Ishikawa (cell line): ENCODE measurements around the gene USP2.

Source experiments
- CEBPB ChIP-seq: IDR thresholded peaks from 2 replicates; pipeline ENCODE4 v1.6.1; 2012
- CREB1 ChIP-seq: IDR thresholded peaks from 2 replicates; pipeline ENCODE4 v1.6.1; 2012; ENCODE audit warnings: low read depth
- EGR1 ChIP-seq: IDR thresholded peaks from 2 replicates; pipeline ENCODE4 v1.6.1; 2012
- EP300 ChIP-seq: IDR thresholded peaks from 2 replicates; pipeline ENCODE4 v1.6.1; 2012; ENCODE audit warnings: borderline replicate concordance
- FOXM1 ChIP-seq: IDR thresholded peaks from 2 replicates; pipeline ENCODE4 v1.6.1; 2012; ENCODE audit warnings: low read depth, borderline replicate concordance
- NFIC ChIP-seq: IDR thresholded peaks from 2 replicates; pipeline ENCODE4 v1.6.1; 2012
- RAD21 ChIP-seq: IDR thresholded peaks from 2 replicates; pipeline ENCODE4 v1.6.1; 2012; ENCODE audit warnings: low read depth
- TAF1 ChIP-seq: IDR thresholded peaks from 2 replicates; pipeline ENCODE4 v1.6.1; 2012; ENCODE audit warnings: low read depth, mild to moderate bottlenecking
- TCF12 ChIP-seq: IDR thresholded peaks from 2 replicates; pipeline ENCODE4 v1.6.1; 2012; ENCODE audit warnings: low read depth
- TEAD4 ChIP-seq: IDR thresholded peaks from 2 replicates; pipeline ENCODE4 v1.6.1; 2012
- YY1 ChIP-seq: IDR thresholded peaks from 2 replicates; pipeline ENCODE4 v1.6.1; 2012; ENCODE audit warnings: low read depth
- ZBTB7A ChIP-seq: IDR thresholded peaks from 2 replicates; pipeline ENCODE4 v1.6.1; 2012; ENCODE audit warnings: low read depth
- TF ChIP-seq, protein P1 (sequence below): IDR thresholded peaks from 2 replicates; pipeline ENCODE4 v1.6.1; 2012
- TF ChIP-seq, protein P2 (sequence below): IDR thresholded peaks from 2 replicates; pipeline ENCODE4 v1.6.1; 2012
- TF ChIP-seq, protein P3 (sequence below): IDR thresholded peaks from 2 replicates; pipeline ENCODE4 v1.6.1; 2012; ENCODE audit warnings: low read depth, mild to moderate bottlenecking

Gene USP2

DNA sequence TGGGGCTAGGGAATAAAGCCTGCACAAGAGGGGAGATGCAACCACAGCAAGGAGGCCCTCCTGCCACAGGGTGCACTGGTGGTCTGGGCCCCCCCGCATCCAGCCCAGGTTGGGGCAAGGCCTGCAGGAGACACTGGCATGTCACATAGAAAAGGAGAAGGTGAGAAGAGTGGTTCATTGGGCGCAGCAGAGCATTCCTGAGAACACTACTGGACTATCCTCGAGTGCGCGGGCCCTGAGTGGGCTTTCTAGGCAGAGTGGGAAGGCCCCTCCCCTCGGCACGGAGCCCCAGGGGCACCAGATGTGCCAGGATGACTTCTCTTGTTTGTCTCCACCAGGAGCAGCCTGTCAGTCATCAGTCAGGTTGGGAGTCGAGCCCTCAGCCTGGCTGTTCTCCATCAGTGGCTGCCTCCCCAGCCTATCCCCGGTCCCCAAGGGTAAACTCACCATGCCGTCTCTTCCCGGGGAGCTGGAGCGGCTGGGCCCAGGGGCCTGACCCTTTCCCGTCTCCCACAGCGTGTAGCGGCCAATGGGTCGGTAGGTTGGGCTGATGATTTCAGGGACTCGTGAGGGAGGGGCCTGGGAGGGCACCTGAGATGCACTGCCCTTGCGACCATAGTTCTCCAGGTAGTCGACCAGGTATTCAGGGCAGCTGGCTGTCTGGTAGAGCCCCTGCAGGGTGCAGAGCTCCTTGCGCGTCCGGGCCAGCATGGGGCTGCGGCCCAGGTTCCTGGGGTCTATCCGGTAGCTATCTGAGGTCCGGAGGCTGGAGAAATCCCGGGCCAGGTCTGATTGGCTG lies 9.0 kb downstream of the USP2 start:
- TF ChIP-seq NFIC (no peak), ZBTB7A (no peak)

DNA sequence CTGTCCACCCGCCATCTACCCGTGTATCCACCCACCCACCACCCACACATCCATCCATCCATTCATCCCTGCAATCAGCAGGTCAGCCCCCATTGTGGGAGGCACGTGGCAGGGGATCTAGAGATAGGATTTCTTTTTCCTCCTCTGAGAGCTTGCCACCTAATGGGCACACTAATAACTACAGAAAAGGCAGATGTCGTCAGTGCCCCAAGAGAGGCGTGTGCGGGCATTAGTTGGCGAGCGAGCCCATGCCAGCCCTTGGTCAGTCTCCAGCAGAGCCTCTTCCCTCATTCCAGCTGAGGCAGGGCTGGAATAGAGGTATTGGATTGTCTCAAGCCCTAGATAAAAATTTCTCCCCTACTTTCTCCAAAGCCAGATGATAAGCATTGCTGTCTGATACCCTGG lies 9.7 kb downstream of the USP2 start:
- TF ChIP-seq FOXM1 (no peak), EGR1 (peak; percentile 84), NFIC (0 out of 2 replicates have a peak, but pooled peaks have one; percentile 24), CEBPB (no peak), TEAD4 (peak; percentile 30; the same call in 1 of the 2 replicates), RAD21 (peak; percentile 41)
- TF ChIP-seq, protein P1, sequence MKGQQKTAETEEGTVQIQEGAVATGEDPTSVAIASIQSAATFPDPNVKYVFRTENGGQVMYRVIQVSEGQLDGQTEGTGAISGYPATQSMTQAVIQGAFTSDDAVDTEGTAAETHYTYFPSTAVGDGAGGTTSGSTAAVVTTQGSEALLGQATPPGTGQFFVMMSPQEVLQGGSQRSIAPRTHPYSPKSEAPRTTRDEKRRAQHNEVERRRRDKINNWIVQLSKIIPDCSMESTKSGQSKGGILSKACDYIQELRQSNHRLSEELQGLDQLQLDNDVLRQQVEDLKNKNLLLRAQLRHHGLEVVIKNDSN, result peak; percentile 67
- TF ChIP-seq, protein P2, sequence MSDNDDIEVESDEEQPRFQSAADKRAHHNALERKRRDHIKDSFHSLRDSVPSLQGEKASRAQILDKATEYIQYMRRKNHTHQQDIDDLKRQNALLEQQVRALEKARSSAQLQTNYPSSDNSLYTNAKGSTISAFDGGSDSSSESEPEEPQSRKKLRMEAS, result peak; percentile 84
- TF ChIP-seq, protein P3, sequence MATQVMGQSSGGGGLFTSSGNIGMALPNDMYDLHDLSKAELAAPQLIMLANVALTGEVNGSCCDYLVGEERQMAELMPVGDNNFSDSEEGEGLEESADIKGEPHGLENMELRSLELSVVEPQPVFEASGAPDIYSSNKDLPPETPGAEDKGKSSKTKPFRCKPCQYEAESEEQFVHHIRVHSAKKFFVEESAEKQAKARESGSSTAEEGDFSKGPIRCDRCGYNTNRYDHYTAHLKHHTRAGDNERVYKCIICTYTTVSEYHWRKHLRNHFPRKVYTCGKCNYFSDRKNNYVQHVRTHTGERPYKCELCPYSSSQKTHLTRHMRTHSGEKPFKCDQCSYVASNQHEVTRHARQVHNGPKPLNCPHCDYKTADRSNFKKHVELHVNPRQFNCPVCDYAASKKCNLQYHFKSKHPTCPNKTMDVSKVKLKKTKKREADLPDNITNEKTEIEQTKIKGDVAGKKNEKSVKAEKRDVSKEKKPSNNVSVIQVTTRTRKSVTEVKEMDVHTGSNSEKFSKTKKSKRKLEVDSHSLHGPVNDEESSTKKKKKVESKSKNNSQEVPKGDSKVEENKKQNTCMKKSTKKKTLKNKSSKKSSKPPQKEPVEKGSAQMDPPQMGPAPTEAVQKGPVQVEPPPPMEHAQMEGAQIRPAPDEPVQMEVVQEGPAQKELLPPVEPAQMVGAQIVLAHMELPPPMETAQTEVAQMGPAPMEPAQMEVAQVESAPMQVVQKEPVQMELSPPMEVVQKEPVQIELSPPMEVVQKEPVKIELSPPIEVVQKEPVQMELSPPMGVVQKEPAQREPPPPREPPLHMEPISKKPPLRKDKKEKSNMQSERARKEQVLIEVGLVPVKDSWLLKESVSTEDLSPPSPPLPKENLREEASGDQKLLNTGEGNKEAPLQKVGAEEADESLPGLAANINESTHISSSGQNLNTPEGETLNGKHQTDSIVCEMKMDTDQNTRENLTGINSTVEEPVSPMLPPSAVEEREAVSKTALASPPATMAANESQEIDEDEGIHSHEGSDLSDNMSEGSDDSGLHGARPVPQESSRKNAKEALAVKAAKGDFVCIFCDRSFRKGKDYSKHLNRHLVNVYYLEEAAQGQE, result no peak

DNA sequence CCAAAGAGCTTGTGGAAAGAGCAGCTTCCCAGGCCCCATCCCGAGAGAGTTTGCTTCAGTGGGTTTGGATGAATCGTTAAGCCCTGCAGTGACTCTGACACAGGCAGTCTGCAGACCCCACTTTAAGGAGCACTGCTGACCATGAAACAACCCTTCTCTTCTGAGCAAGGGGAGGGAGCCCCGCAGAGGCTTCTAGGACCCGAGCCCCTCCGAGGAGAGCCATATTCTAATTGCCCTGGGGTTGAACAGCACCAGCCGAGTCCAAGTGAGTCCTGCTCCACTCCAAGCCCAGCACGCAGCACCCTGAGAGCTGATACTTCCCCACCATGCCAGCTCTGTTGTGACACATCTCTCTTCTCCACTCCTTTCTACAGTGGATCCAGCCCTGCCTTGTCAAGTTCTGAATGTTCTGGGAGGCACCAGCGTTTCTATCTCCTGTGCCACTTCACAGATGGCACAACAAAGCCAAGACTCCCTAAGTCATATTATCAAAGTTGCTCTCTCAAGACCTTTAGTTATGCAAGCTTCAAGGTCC lies 10.4 kb downstream of the USP2 start:
- no peak for TF ChIP-seq RAD21
- no peak for TF ChIP-seq NFIC
- TF ChIP-seq EP300, result no peak
- no peak for TF ChIP-seq FOXM1
- TF ChIP-seq EGR1, result no peak

DNA sequence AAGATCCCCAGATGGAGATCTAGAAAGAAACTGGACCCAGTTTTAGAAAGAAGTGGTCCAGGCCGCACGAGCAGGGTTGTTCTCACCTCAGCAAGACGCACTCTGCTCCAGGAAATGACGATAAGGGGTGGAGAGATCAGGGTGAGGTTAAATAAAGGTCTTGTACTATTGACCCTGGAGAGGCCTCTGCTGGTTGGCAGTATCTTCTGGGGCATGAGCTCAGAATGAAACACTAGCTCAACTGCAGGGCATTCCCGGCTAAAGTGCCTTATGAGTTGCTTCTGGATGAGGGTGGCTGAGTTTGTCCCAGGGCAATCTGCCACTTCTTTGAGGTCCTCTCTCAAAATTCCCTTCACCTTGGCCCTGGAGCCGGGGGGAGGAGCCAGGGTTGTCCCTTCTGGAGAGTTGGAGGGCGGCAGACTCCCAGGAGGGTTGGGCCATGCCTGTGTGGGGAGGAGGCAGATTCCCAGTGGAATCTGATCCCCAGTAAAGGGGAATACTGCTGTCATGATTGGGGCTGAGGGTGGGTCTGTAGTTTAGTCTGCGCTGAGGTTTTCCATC lies 10.9 kb downstream of the USP2 start:
- TF ChIP-seq FOXM1 (no peak), RAD21 (no peak), EP300 (no peak), TEAD4 (no peak), CREB1 (no peak), TAF1 (no peak), ZBTB7A (no peak), YY1 (no peak), CEBPB (no peak), EGR1 (no peak), NFIC (no peak), TCF12 (no peak)
- TF ChIP-seq, protein P3, result no peak
- TF ChIP-seq, protein P2, result no peak
- TF ChIP-seq, protein P1, result no peak

DNA sequence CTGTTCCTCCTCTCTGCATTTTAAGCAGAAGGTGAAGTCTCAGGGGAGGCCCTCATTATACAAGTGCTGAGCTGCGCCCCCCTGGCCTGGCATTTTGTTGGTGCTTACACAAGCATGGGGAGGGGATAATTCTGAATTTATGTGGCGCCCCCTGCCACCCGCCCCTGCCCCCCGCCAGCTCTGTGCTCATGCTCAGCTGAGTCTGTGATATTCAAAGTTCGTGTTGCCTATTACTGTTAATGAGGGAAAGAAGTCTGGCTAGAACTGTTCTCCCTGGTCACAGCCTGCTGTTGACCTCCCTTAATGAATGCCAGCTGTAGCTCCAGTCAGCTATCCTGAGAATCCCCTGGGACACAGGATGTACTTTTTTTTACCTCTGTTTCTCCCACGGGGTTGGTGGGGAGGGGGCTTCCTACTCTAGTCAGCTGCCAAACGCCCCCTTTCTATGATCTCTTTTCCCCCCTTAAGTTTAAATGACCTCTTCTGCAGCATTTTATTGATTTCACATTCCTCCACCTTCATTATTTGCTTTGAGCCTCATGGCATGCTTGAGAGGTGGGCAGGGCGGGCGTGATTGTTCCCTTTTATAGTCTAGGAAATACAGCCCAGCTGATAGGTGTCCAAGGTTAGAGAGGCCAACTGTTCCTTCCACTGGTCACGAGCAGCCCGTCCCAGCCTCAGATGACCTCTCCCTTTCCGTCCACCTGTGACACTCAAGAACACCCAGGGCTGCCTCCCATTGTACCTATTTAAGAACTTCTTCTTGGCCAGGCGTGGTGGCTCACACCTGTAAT lies 12.2 kb downstream of the USP2 start:
- TF ChIP-seq NFIC (no peak), TCF12 (no peak), FOXM1 (no peak), CEBPB (no peak), TAF1 (no peak), RAD21 (no peak), CREB1 (no peak), EGR1 (no peak), TEAD4 (no peak), ZBTB7A (no peak)
- TF ChIP-seq, protein P3, result no peak
- TF ChIP-seq, protein P1, result no peak
